ENCODE data around the gene ABCB4.

Gene ABCB4

DNA sequence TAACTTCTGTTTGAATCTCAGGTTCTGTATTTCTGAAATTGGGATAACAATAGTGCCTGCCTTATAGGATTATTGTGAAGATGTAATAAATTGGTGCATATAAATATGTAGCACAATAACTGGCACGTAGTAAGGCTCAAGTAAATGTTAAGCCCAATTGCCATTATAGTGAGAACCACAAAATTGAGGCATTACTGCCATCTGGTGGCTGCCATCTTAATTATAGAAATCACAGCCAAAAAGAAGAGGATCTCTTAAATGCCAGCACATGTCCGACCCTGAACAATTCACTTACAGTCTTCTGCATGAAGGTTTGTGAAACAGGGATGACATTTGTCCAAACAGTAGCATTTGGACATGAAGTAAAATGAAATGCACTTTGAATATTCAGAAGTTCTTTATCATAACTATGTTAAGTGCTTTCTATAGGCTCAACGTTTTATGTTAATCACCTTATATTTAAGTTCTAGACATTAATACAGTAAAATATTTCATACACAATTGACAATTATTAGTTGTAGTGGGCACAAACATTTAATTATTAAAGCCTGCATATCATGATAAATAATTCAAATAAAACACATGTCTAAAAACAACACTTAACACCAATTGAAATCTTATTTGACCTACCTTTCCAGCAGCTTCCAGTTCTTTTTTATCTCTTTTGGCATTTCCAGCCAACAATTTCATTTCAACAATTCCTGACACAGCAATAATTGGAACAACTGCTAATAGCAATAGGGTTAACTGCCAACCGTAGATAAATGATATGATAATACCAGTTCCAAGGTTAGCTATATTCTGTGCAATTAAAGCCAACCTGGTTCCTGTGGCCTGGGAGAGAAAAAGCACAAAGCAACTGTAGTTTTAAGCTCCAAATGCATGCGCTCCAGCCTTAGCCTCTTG lies 58.5 kb downstream of the ABCB4 start:
- peak; percentile 49 for DNase-seq

DNA sequence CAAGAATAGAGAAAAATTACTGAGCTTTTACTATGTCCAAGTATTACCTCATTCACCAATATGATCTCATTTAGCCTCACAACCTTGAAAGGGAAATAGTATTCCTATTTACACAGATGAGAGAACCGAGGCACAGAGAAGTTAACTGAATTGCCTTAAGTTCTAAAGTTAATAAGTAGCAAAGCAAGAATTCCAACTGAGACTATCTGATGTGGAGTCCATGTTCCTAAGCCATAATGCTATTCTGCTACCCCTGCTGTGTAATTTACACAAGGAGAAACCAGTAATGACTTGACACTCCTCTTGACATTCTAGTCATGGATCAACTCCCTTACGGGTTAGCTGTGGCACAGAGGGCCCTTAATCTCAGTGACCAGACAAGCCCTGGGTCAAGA lies 60.7 kb downstream of the ABCB4 start:
- DNase-seq: no peak

DNA sequence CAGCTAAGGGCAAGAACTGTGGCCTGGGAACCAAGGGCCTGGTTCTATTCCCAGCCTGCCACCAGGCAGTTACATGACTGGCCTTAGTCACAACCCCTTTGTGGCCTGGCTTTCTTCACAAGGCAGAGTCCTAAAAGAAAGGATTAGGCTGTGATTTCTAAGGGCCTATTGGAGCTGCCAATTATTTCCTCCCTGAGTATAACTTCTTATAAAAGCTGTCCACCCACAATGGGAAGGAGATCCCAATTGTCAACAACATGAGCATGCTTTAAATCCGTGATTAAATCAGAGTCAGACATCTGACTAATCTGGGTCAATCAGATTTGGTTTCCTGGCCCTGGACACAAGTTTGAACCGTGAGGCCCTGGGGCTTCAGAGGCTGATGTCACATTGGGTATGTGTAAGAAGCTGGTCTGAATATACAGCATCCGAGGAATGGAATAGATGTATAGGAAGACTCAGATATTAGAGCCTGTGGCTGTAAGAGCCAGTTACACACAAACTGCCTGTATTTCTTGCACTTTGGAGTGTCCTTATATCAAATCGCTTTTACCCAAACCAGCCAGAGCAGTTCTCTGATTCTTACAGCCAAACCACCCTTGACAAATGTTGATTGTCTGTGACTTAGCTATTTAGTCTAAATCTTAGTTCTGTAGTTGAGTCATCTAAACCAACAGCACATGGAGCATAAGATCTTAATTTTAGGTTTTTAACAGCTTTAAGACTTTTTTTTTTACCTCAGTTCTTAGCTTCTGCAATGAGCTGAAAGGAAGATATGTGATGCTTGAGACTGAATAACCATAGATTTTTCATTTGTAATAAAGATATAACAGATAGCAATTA lies 61.3 kb downstream of the ABCB4 start:
- no peak for DNase-seq

DNA sequence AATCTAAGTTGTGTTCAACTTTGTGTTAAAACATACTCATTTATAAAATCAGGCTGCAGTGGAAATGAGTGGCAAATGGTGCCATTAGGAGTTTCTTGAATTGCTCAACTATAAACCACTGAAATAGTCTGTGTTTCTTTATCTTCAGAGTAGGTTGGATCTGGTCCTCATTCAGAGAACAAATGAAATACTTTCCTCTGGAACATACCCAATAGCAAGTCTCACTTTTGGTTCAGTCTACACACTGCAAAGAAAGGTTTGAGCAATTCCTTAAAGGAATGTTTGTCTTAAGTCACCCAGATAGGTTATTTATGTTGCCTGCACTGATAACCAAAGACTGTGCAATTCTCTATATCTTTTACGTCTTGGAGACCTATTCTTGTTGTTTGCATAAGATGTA lies 62.5 kb downstream of the ABCB4 start:
- DNase-seq: no peak

DNA sequence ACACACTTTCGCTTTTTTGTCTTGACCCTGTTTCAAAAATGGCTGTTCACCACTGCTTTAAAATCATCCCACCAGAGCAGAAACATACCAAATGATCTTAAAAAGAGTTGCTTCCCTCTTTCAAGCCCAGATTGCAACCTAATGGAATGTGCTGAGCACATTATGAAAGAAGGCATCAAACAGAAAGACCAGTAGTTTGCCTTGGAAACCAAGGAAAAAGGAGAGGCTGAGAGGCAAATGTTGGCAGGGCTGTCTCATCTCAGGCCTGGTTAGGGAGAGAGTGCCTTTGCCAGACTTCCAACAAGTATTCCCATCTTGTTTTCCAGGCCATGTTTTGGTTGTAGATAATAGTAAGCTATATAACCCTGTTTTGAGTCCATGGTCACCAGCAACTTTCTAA lies 64.3 kb downstream of the ABCB4 start:
- DNase-seq: no peak

DNA sequence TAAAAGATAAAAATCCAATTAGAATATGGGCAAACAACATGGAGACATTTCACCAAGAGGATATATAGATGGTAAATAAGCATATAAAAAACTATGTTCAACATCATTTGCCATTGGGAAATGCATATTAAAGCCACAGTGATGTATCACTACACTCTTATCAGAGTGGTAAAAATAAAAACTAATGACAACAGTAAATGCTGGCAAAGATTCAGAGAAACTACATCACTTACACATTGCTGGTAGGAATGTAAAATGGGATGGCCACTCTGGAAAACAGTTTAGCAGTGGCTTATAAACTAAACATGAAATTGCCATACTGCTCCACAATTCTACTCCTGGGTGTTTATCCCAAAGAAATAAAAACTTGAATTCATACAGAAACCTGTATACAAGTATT lies 70.8 kb downstream of the ABCB4 start:
- DNase-seq: no peak

DNA sequence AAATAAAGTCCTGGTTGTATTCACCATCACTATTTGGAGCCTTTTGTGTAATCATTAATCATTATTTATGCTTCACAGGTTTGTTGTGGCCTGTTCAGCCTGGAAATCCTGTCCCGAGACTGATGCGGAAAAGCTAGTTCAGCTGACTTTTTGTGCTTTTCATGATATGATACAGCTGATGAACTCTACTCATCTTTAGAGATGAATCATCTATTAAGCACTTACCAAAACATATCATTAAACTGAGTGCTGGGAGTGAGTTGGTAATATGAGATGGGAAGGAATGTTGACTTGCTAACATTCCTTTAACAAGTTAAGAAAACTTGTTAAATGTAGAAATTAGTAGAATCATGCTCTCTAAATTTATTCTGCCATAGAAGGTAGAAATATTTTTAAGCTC lies 77.0 kb downstream of the ABCB4 start:
- no peak for DNase-seq

DNA sequence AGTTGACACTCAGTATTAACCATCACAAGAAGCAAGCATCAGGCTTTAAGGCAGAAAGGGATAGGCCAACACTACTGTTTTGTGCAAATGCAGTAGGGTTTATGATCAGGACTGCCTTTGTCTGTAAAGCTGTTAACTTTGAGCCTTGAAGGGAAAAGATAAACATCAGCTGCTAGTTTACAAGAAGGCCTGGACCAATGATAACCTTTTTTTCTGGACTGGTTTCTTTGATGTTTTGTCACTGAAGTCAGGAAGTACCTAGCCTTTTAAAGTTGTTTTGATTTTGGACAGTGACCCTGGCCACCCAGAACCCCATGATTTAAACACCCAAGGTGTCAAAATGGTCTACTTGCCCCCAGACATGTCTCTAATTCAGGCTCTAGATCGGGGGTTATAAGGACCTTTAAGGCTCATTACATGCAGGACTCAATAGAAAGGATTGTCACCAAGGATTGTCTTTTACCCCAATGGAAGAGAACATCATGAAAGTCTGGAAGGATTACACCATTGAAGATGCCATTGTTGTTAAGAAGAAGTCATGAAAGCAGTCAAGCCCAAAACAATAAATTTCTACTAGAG lies 79.9 kb downstream of the ABCB4 start:
- DNase-seq: no peak

DNA sequence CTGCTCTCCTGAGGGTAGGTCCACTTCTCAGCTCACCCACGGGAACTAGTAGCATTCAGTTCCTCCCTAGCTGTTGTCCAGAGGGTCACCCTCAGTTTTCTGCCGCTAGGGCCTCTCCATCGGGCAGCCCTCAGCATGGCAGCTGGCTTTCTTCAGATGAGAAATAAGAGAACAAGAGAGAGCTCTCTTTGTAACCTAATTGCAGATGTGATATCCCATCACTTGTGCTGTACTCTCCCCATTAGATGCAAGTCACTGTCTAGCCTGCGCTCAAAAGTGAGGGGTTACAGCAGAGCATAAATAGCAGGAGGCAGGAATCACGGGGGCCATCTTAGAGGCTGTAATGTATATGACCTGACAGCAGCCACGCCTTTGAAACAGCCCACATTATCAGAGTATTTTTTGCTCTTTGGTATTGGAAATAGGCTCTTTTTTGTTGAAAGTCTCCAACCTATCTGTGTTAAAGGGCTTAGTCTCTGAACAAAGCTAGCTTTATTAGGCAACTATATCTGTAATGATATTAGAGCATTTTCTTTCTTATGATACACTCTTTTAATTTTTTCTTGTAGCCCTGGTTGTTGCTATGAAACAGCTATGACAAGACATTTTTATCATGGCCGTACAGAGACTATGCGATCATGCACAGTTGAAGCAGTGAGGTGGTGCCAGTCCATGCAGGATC lies 84.3 kb downstream of the ABCB4 start:
- DNase-seq: no peak

DNA sequence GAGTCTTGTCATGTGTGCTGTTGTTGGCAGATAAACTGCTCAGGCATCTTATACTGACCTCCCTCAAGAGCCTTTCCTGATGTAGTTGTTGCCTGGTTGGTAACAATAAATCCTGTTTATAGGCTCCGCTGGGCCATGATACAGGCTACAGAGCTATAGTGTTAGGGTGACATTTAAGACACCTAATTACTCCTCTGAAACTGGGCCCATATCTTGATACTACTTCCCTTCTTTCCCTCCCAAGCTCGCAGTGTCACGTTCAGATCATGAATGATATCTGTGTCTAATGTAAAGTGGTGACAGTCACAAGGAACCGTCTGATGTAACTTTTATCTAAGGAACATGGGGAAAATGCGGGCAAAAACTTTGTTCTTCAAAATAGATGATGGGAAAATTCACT lies 94.6 kb downstream of the ABCB4 start:
- no peak for DNase-seq

DNA sequence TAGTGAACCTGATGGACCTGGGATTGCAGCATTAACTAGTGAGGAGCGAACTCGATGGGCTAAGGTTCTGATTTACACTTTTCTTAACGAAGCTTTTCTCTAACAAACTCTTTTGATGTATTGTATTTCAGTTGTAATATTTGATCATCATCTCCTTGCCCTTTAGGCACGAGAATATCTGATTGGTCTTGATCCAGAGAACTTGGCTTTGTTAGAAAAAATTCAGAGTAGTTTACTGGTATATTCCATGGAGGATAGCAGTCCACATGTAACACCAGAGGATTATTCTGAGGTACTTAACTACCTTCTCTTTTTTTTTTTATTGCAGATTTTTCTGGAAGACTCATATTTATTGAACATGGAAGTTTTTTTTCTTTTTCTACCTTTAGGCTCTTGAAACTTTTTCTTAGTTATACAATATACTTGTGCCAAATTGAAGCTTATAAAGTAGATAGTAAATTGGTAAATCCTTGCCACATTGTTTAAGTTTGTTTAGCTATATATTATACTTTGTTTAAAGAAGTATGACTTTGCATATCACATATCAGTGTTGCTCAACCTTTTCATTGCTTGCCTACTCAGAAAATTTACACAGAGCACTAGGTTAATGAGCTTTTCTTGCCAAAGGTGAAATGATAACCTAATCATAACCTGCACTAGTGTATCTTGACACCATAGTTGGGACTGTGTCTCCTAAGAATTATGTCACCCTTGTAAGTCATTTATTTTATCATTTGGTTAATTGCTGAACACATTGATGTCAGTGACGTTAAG lies 99.6 kb downstream of the ABCB4 start:
- no peak for DNase-seq

DNA sequence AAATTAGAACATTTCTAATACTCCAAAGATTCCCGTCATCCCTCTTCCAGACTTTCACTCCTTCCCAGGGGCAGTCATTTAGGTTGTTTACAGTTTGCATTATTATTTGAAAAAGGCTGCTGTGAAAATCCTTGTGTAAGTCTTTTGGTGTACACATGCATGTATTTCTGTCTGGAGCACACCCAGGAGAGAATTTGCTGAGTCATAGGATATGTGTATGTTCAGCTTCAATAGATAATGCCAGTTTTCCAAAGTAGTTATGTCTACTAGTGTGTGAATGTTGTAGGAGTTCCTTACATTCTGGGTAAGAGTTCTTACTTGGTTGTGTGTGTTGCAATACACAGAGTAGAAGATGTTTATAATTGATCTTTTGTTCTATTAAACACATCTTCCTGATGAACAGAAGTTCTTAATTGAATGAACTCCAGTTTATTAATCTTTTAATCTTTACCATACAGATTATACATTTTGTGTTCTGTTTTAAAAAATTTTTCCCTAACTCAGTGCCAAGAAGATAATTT lies 104.8 kb downstream of the ABCB4 start:
- no peak for DNase-seq

DNA sequence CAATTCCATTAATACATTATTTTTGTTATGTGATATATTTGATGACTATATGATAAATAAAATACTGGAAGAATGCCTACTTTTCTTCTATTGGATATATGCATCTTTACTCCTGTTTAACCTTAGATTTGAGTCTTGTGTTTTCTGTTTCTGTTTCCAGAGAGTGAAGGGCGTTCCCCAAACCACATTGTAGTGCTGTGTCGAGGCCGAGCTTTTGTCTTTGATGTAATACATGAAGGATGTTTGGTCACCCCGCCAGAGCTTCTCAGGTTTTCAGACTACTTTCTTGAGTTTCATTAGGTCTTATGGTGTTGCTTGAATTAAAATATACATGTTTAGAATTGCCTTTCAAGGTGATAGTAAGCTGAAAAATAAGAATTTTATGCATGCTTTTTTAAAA lies 106.3 kb downstream of the ABCB4 start:
- DNase-seq: peak; percentile 5

DNA sequence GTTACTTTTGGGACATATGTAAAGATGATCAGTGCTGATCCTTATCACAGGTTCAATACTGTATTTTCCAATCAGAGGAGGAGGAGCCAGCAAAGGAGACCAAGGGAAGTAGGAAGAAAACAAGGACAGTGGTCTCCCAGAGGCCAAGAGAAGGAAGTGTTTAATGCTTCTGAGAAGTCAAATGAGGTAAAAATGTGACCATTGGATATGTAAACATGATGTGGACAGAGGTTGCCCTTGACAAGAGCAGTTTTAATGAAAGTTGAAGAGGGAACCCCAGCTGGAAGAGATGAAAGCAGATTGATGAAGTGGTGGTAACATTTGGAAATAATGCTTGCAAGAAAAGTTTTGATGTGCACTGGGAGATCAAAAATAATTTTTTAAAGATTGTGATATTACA lies 111.2 kb downstream of the ABCB4 start:
- no peak for DNase-seq

DNA sequence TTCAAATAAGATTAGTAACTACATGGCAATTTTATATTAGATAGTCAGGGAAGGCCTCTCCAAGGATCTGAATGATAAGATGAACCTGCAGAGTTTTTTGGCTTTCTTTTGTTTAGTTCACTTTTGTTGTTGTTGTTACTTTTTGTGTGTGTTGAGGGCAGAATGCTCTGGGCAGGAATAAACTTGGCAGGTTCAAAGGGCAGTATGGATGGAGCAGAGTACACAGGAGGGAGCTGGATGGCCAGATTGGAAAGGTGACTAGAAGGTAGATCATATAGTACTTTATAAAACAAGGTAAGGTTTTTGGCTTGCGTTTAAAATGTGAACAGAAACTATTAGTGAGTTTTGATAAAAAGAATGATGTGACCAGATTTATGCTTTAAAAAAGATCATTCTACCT lies 112.1 kb downstream of the ABCB4 start:
- DNase-seq: no peak

DNA sequence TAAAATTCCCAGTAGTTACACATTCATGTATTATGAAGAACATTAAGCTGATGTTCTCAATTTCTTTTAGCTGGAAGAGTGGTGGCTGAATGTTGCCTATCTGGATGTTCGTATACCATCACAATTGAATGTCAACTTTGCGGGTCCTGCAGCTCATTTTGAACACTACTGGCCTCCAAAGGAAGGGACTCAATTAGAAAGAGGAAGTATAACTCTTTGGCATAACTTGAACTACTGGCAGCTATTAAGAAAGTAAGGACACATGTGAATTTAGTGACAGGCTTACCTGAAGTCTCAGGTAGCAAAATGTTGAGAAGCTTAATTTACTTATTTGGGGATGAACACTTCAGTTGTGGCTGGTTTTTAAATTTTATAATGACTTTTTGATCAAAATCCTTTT lies 114.2 kb downstream of the ABCB4 start:
- DNase-seq: no peak

DNA sequence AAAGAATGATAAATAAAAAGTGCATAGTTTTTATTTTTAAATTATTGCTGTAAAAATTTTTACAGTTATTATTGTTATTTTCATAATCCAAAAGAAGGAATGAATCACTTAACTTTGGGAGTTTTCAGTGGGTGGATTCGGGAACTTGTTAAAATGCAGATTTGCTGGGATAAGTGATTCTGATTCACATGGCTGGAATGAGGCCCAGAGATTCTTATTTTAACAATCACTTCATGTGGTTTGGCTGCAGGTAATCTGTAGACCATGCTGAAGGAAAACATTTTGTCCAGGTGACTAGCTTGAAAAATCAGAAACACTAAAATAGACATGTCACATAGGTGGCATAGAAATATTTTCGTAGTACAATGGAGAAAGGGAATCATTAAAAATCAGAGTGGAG lies 116.1 kb downstream of the ABCB4 start:
- no peak for DNase-seq

DNA sequence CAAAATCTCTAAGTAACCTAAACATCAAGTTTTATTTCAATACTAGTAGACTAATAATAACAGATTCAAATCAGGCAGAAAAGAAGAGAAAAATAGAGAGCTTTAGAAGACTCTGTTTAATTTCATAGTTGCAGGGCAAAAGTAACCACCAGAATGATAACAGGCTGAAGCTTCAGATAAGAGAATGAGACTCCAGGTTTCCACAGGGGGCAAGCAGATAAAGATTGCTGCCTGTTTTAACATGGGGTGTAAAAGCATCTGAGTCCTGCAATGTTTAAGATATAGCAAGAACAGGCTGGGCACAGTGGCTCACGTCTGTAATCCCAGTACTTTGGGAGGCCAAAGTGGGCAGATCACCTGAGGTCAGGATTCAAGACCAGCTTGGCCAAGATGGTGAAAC lies 119.0 kb downstream of the ABCB4 start:
- DNase-seq: no peak

DNA sequence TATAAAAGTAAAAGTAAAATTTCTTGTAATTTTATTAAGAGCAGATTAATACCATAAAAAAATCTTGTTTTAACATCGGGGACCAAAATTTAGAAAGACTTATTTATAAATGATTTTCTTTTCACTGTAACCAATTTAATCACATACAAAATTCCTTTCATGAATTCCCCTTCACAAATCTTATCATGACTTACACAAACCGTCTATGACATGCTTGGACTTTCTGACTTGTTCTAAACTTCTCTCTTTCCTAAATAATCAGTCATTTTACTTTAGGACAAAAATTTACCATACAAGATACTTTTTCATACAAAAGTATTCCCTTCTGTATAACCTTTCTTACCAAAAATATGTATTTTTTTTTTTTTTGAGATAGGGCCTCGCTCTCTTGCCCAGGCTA lies 120.7 kb downstream of the ABCB4 start:
- no peak for DNase-seq
